Panc1 (cell line): ENCODE data around the gene SHMT1.
"Not testable (repeated sequence)": the region's sequence is repeated elsewhere in the genome, so short reads cannot be mapped to it uniquely, and the experiment has no call there.

Experiments
- CTCF ChIP-seq: fragments of 450-650 bp; IDR thresholded peaks from 2 replicates; pipeline ENCODE4 v1.5.1; 2017; ENCODE audit warnings: mild to moderate bottlenecking
- POLR2AphosphoS5 ChIP-seq: IDR thresholded peaks from 2 replicates; pipeline ENCODE4 v1.6.1; 2012; ENCODE audit warnings: mild to moderate bottlenecking, low read depth, low read length, moderate library complexity

- not testable (repeated sequence) for TF ChIP-seq CTCF, POLR2AphosphoS5
Observed at GRCh38 chr17:18388728-18389127, 25.4 kb upstream of the SHMT1 start.
